Measurements from ENCODE around the gene PXN. TPM values are rescaled to one million over a fixed set of nuclear protein-coding genes. Genes with fewer than 3 reads are reported as not detected.

The PXN gene
- polyA plus RNA-seq, 2 of the 4 experiments (the other 2 are of a cell fraction): 40.1 to 97.0 TPM

DNA sequence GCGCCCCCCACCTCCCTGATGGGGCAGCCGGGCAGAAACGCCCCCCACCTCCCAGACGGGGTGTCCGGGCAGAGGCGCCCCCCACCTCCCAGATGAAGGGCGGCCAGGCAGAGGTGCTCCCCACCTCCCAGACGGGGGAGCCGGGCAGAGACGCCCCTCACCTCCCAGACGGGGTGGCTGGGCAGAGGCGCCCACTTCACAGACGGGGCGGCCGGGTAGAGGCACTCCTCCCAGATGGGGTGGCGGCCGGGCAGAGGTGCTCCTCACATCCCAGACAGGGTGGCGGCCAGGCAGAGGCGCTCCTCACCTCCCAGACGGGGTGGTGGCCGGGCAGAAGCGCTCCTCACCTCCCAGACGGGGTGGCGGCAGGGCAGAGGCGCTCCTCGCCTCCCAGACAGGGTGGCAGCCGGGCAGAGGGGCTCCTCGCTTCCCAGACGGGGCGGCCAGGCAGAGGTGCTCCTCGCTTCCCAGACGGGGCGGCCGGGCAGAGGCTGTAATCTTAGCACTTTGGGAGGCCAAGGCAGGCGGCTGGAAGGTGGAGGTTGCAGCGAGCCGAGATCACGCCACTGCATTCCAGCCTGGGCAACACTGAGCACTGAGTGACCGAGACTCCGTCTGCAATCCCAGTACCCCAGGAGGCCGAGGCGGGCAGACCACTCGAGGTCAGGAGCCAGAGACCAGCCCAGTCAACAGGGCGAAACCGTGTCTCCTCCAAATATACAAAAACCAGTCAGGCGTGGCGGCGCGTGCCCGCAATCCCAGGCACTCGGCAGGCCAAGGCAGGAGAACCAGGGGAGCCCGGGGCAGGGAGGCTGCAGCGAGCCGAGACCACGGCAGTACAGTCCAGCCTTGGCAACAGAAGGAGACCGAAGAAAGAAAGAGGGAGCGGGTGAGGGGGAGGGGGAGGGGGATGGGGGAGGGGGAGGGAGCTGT, 12.9 kb upstream of the PXN start:
- peak overlapping the region; percentile 58 to 86; a peak in 5 of 6 replicates for H3K27ac ChIP-seq
- H3K4me3 ChIP-seq: no peak overlapping the region
- CTCF ChIA-PET: interaction anchor here (17.3 kb wide), 1 partner anchor 50 kb away, joined by 221 read pairs; no protein-coding TSS in a partner anchor
- POLR2A ChIA-PET: interaction anchor here (0.5 to 1.2 kb wide), 2 partner anchors 50 to 77 kb away, joined by 3 read pairs; partner anchors contain the start of gene RPLP0
- WGBS (ENCODE audit: missing lambda C conversion rate): 94% methylated on average over 33 of the region's 57 CpGs
- DNase-seq (ENCODE audit: low read depth in 1 of 2, low spot score in 1 of 2) (no peak), FAIRE-seq (no peak), ATAC-seq (no peak)
- no peak overlapping the region; the same call in 2 of the 3 replicates for H3K4me2 ChIP-seq
- TF ChIP-seq SREBF2 (IDR thresholded peaks at IDR 0.05) (no peak), BHLHE40 (IDR thresholded peaks at IDR 0.05; ENCODE audit: low read depth, low read length) (no peak), JUN (IDR thresholded peaks at IDR 0.05) (no peak)
- H3K4me1 ChIP-seq: peaks cover 23% of the 10 kb centered on the region
- no peaks in the 10 kb centered on the region for H3K9me3 ChIP-seq

DNA sequence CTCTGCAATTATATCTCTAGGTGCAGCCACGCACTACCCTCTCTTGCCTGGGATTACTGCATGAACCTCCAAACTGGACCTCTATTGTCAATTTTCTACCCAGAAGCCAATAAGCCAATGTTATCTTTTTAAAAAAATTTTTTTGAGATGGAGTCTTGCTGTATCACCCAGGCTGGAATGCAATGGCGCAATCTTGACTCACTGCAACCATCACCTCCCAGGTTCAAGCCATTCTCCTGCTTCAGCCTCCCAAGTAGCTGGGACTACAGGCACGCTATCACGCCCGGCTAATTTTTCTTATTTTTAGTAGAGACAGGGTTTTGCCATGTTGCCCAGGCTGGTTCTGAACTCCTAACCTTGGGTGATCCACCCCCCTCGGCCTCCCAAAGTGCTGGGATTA, 11.2 kb upstream of the PXN start:
- 66% methylated on average over 6 of the region's 6 CpGs for WGBS (ENCODE audit: missing lambda C conversion rate)
- Histone ChIP-seq H3K4me1 (peaks cover 23% of the 10 kb centered on the region), H3K4me2 (peak overlapping the region; percentile 50), H3K27ac (peak overlapping the region; percentile 58 to 82), H3K4me3 (no peak overlapping the region), H3K9me3 (no peaks in the 10 kb centered on the region)
- FAIRE-seq: no peak
- DNase-seq (ENCODE audit: low read depth in 1 of 2, low spot score in 1 of 2): peak in 1 of 2 experiments; percentile 58
- TF ChIP-seq CEBPB (IDR thresholded peaks at IDR 0.05) (peak; percentile 56 to 83; a peak in 3 of 4 replicates), RNF2 (IDR thresholded peaks at IDR 0.05; ENCODE audit: borderline replicate concordance, low read depth) (no peak), FOSL2 (IDR thresholded peaks at IDR 0.05) (no peak), FOSL2 (CRISPR knock-in tag; IDR thresholded peaks at IDR 0.05) (peak; percentile 58)
- ChIA-PET POLR2A (interaction anchor here (1.6 kb wide), 1 partner anchor 14 kb away, joined by 9 read pairs; the partner anchor contains the start of gene RNU4-2), CTCF (interaction anchor here (3.8 to 43.7 kb wide), 2 partner anchors 11 to 52 kb away, joined by 29 to 1367 read pairs; partner anchors contain the start of gene PXN)
- peak in 1 of 2 experiments; percentile 52; a peak in 3 of 6 replicates for ATAC-seq

DNA sequence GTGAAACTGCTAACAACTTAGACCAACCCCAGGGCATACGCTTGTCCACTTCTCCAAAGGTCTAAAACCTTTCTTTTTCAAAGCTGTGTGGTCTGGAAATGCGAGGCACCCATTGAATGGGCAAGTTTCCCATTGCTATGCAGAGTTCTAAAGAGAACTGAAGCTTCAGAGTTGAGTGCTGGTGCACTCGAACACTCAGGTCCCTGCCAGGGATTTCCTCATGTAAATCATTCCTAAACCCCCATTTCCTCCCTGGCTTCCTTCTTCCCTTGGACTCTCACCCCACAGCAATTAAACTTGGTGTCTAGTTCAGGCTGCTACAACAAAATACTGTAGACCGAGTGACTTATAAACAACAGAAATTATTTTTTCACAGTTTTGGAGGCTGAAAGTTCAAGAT, 2.2 kb upstream of the PXN start:
- H3K4me2 ChIP-seq: no peak overlapping the region
- ChIA-PET CTCF (interaction anchor here (1.0 to 43.7 kb wide), 4 partner anchors 23 to 67 kb away, joined by 4 to 1367 read pairs (median 328); partner anchors contain the start of gene RPLP0), POLR2A (interaction anchor here (3.8 to 4.5 kb wide), 3 partner anchors 24 to 66 kb away, joined by 32 to 62 read pairs (median 45); partner anchors contain the start of genes RNU4-2 and RPLP0)
- H3K27ac ChIP-seq: 0 out of 6 replicates have a peak overlapping the region, but pooled peaks of 1 of the 2 experiments have one; percentile 2
- H3K4me1 ChIP-seq: peaks cover 23% of the 10 kb centered on the region
- TF ChIP-seq, protein P1, sequence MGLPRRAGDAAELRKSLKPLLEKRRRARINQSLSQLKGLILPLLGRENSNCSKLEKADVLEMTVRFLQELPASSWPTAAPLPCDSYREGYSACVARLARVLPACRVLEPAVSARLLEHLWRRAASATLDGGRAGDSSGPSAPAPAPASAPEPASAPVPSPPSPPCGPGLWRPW (IDR thresholded peaks at IDR 0.05): no peak
- TF ChIP-seq NFE2L2 (conservative IDR thresholded peaks at IDR 0.05; ENCODE audit: low read length) (no peak), RNF2 (IDR thresholded peaks at IDR 0.05; ENCODE audit: borderline replicate concordance, low read depth) (no peak), CEBPB (IDR thresholded peaks at IDR 0.05) (no peak), JUN (IDR thresholded peaks at IDR 0.05) (no peak), KDM5A (IDR thresholded peaks at IDR 0.05) (no peak), RFX5 (IDR thresholded peaks at IDR 0.05) (no peak)
- TF ChIP-seq, protein P2, sequence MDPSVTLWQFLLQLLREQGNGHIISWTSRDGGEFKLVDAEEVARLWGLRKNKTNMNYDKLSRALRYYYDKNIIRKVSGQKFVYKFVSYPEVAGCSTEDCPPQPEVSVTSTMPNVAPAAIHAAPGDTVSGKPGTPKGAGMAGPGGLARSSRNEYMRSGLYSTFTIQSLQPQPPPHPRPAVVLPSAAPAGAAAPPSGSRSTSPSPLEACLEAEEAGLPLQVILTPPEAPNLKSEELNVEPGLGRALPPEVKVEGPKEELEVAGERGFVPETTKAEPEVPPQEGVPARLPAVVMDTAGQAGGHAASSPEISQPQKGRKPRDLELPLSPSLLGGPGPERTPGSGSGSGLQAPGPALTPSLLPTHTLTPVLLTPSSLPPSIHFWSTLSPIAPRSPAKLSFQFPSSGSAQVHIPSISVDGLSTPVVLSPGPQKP (IDR thresholded peaks at IDR 0.05; ENCODE audit: low read depth, low read length): no peak
- ATAC-seq: no peak
- H3K4me3 ChIP-seq: no peak overlapping the region
- no peak for DNase-seq (ENCODE audit: low read depth in 1 of 2, low spot score in 1 of 2)
- 64% methylated on average over 4 of the region's 4 CpGs for WGBS (ENCODE audit: missing lambda C conversion rate)
- no peak for FAIRE-seq
- H3K9me3 ChIP-seq: no peaks in the 10 kb centered on the region

DNA sequence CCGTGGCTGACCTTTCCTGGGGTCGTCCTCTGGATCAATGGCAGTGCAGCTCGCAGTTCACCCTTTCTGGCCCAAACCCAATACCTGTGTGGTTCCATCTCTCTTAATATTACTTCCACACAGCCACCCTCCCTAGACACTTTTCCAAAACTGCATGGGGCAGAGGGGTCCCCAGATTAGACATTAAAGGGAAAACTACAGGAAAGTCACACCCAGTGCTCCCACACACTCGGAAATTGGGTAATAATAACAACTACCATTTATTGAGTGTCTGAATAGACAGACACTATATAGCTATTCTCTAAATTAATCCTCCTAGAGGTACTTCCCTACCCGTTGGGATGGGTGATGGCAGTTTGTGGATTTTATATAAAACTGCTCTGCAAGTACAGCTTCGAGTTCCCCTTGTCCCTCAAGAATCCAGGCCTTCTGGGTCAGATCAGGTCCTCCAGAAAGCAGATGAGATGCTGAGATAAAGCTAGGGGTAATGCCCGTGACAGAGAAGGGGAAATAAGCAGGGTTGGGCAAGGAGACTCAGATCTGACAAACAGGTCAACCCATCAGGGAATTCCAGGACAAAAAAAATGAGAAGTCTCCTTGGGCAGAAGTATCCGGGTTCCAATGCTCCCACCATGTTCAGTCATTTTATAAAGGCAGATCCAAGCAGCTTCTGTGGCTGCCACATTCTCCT, 795 bp upstream of the PXN start:
- Histone ChIP-seq H3K4me1 (peaks cover 36% of the 10 kb centered on the region), H3K9me3 (no peaks in the 10 kb centered on the region), H3K4me3 (no peak overlapping the region), H3K4me2 (peak overlapping the region; percentile 24; the same call in 2 of the 3 replicates), H3K27ac (peak overlapping the region; percentile 18 to 99; a peak in 5 of 6 replicates)
- ATAC-seq: no peak
- no peak for TF ChIP-seq CEBPB (IDR thresholded peaks at IDR 0.05)
- no peak for TF ChIP-seq HOXB13 (CRISPR knock-in tag; IDR thresholded peaks at IDR 0.05; ENCODE audit: low read depth)
- TF ChIP-seq PHF8 (IDR thresholded peaks at IDR 0.05; ENCODE audit: borderline replicate concordance, low read depth): no peak
- TF ChIP-seq ZSCAN20 (CRISPR knock-in tag; IDR thresholded peaks at IDR 0.05): no peak
- no peak for TF ChIP-seq JUNB (IDR thresholded peaks at IDR 0.05)
- WGBS (ENCODE audit: missing lambda C conversion rate): 50% methylated on average over 8 of the region's 8 CpGs
- no peak for DNase-seq (ENCODE audit: low read depth in 1 of 2, low spot score in 1 of 2)
- ChIA-PET CTCF (interaction anchor here (0.7 to 43.7 kb wide), 22 partner anchors 8 to 131 kb away, joined by 3 to 1367 read pairs (median 4); partner anchors contain the start of genes RNU4-2 and RPLP0), POLR2A (interaction anchor here (1.3 to 4.5 kb wide), 5 partner anchors 25 to 65 kb away, joined by 5 to 62 read pairs (median 32); partner anchors contain the start of genes RNU4-2 and RPLP0)
- FAIRE-seq: no peak

All from A549 (cell line).